ENCODE data around the gene CEP295NL.
"Not testable (repeated sequence)": the region's sequence is repeated elsewhere in the genome, so short reads cannot be mapped to it uniquely, and the experiment has no call there.

The CEP295NL gene

DNA sequence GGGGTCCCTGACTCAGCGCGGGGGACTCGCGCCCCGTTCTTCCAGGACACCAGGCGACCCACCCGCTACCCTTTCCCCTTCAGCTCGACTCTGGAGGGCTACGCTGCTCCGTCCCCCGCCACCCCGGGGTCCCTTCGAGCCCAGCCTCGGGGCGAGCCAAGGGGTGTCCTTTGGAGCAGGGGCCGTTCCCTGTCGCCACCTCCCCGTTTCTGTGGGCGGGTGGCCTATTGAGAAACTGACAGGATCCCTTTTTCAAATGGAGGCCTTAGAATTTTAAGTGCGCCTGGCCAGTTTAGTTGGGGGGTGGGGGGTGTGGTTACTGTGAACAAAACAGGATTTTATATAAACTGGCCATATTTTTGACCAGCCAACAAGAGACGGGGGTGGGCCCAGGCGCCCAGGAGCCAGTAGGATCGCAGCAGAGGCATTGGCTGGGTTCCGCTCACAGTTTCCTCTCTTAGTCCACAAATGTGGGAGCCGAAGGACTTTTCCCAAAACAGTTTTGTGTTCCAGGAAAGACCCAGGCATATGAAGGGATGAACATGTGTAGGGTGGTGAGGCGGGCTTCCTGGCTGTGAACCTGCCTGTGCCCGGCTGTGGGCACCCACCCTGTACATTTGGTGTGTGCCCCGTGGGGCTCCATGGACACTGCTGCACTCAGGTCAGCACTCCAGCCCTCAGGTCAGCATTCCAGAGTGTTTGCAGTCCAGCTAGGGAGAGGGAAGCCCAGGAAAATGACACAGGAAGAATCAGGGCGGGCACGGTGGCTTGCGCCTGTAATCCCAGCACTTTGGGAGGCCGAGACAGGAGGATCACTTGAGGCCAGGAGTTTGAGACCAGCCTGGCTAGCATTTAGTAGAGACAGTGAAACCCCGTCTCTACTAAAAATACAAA is 22.9 kb upstream of the CEP295NL start:
- no peak for DNase-seq

- peak; percentile 66 for DNase-seq
Measured at GRCh38 chr17:78925234-78925633, 22.2 kb upstream of the CEP295NL start, which contains the start of gene TIMP2. TSS of gene TIMP2 (minus strand) at chr17:78925387. CDS start at chr17:78925088, 299 bp downstream.

GRCh38 chr17:78924481-78925151 is 21.6 kb upstream of the CEP295NL start:
- DNase-seq = no peak

- DNase-seq = peak; percentile 53
Measured at GRCh38 chr17:78923660-78924453, 20.9 kb upstream of the CEP295NL start.

DNA sequence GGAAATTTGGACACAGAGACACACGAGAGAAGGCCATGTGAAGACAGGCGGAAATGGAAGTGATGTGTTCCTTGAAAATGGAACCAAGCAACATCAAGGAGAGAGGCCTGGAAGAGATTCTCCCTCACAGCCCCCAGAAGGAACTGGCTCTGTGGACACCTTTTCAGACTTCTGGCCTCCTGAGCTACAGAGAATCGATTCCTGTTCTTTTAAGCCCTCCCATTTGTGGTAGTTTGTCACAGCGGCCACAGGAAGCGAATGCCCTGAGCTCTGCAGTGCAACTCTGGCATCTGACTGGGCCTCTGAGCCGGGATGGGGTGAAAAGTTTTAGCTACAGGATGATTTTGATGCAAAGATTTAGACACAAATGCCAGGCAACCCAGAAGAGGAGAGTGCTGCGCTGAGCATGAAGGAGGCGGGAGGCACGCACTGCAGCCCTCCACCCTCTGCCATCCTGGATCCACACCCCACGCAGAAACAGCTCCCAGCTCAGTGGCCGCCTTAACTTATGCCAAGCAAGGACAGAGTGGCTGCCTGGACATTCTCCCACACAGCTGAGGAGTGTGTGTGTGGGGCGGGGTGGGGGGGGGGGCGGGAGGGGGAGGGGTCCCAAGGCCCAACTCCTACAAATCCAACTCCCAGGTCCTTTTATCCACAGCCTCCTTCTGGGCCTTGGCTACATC is 20.0 kb upstream of the CEP295NL start:
- no peak for DNase-seq

- no peak for DNase-seq
Measured at GRCh38 chr17:78921437-78921971, 18.5 kb upstream of the CEP295NL start.

DNA sequence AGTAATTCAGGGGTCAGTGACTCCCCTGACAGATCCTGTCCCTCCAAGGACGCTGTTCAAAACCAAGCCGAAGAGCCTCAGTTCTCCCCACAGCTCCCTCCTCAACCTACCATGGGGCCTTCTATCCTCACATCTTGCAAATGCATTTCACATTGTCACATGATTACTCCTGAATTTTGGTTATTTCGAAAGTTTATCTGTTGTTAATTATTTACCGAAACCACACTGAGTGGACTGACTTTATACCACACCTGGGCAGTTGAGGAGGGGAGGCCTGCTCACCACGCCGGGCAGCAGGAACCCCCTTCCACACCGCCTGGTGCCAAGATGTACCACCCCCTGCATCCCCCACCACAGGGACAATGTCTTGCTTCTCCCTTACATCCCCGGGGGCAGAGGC is 17.5 kb upstream of the CEP295NL start:
- DNase-seq = no peak

- DNase-seq = no peak
Measured at GRCh38 chr17:78919861-78920450, 17.0 kb upstream of the CEP295NL start.

GRCh38 chr17:78918979-78919378 is 16.0 kb upstream of the CEP295NL start:
- DNase-seq = no peak

- no peak for DNase-seq
Measured at GRCh38 chr17:78917451-78918275, 14.7 kb upstream of the CEP295NL start.

- DNase-seq = no peak
Measured at GRCh38 chr17:78915872-78916632, 13.1 kb upstream of the CEP295NL start.

DNA sequence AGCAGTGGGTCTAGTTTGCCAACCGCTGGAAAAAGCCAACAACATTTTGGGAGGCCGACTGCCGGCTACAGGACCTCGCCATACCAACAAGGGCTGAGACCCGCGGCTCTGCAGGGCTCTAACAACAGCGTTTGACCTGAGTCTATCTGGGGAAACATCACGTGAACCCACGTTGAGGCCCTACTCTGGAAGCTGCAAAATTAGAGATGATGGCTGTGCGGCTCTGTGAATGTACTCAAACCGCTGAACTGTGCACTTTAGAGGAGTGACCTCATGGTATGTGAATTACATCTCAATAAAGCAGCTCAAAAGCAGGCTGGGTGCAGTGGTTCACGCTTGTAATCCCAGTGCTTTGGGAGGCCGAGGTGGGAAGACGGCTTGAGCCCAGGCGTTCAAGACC is 10.1 kb upstream of the CEP295NL start:
- no peak for DNase-seq

DNA sequence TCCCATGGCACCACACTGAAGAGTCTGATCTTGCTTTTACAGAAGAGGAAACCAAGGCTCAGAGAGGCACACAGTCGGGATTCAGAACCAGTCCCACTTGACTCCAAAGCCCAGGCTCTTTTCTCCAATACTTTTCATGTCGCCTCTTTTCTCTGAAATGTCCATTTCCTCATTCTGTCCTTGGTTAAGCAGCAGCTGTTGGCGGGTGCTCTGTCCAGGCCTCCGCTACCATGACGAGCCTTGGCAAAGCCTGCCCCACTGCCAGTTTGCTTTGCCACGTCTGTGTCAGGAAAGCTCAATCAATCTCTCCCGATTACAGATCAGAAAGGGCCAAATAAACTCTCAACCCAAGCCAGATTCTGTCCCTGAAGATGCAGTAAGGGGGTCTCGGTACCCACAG is 9.1 kb upstream of the CEP295NL start:
- DNase-seq = no peak

DNA sequence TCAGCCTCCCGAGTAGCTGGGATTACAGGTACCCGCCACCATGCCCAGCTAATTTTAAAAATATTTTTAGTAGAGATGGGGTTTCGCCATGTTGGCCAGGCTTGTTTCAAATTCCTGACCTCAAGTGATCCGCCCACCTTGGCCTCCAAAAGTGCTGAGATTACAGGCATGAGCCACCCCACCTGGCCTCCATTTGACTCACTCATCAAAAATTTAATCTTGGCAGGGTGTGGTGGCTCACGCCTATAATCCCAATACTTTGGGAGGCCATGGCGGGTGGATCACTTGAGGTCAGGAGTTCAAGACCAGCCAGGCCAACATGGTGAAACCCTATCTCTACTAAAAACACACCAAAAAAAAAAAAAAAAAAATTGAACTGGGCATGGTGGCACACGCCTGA is 8.5 kb upstream of the CEP295NL start:
- DNase-seq = not testable (repeated sequence)

GRCh38 chr17:78910497-78911284 is 7.7 kb upstream of the CEP295NL start:
- DNase-seq = no peak

DNA sequence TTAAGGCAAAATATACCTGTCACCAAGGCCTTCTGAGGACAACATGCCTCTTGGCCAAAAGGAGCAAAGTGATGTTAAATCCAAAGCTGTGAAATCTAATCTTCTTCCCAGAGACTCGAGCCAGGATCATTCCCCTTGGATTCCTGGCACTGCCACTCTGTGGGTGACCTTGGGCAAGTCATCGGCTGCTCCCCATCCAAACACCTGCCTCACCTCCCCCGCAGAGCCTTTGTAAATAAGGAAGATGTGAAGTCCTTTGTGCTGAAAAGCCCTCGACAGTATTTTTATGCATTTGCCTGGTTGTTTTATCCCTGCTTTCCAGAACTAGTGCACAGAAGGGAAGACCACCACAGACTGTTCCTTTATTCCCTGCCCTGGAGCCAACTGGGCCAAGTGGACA is 5.4 kb upstream of the CEP295NL start:
- DNase-seq = no peak

- no peak for DNase-seq
Measured at GRCh38 chr17:78905541-78905940, 2.5 kb upstream of the CEP295NL start.

- DNase-seq = no peak
Measured at GRCh38 chr17:78905116-78905515, 2.1 kb upstream of the CEP295NL start.

- DNase-seq = no peak
Measured at GRCh38 chr17:78904371-78904770, 1.4 kb upstream of the CEP295NL start.
